Testis (tissue), 3 donors: Measurements from ENCODE around the gene LRMDA. TPM values are rescaled to one million over a fixed set of nuclear protein-coding genes. Genes with fewer than 3 reads are reported as not detected.

Source experiments
- DNase-seq: peaks from one replicate; pipeline ENCODE4 v3.0.0-alpha.2; 2019
- H3K27ac ChIP-seq, 2 donors: fragments of 200-600 bp; sonication (generic); one replicate each; pipeline ENCODE4 v1.5.1; 2019
- H3K27me3 ChIP-seq: fragments of 200-600 bp; sonication (generic); one replicate; pipeline ENCODE4 v1.5.1; 2019
- H3K36me3 ChIP-seq: fragments of 200-600 bp; sonication (generic); one replicate; pipeline ENCODE4 v1.5.1; 2017; ENCODE audit warnings: low read depth; ENCODE audit errors: missing control alignments
- H3K4me1 ChIP-seq: fragments of 200-600 bp; sonication (generic); one replicate; pipeline ENCODE4 v1.5.1; 2019
- H3K4me3 ChIP-seq, 2 donors: fragments of 200-600 bp; sonication (generic); one replicate each; pipeline ENCODE4 v1.5.1; 2017 to 2019
- H3K9me3 ChIP-seq: fragments of 200-600 bp; sonication (generic); one replicate; pipeline ENCODE4 v1.5.1; 2017
- POLR2A ChIP-seq: fragments of 450-650 bp; IDR thresholded peaks from one replicate; pipeline ENCODE4 v1.6.1; 2017; ENCODE audit warnings: antibody characterized with exemption, mild to moderate bottlenecking, moderate library complexity
- WGBS, 2 donors: methylation state at CpG; one replicate each; pipeline ENCODE4 v1.1.5; 2018; 5-methylcytosine and 5-hydroxymethylcytosine counted together
- intact Hi-C: fragments of 100-400 bp; cut with DNase I; formaldehyde crosslinking; loops from one replicate; pipeline ENCODE4 v1.15.1; 2023; ENCODE audit warnings: low total_unique reads
- polyA plus RNA-seq: library from polyadenylated mRNA; stranded (reverse); fragments of 350-450 nt; fragmentation: Illumina TruSeq; extraction: RNeasy Lipid Tissue Mini Kit (QIAGEN cat#74804); gene quantifications from one replicate; pipeline ENCODE4 v1.2.3, GENCODE V29; 2014; ENCODE audit warnings: low read depth, low replicate concordance; ENCODE audit not compliant: insufficient read depth
- total RNA-seq, 2 donors: library from RNA; depleted of rRNA; stranded (reverse); fragments of >200 nt; gene quantifications; one replicate each; pipeline ENCODE4 v1.2.3, GENCODE V29; 2016
- TF ChIP-seq, protein P1 (sequence below), 3 experiments: fragments of 450-650 bp in 2 of 3; fragments of 200-600 bp in 1 of 3; sonication (generic) in 1 of 3; IDR thresholded peaks; one replicate each; pipeline ENCODE4 v1.5.1; 2016 to 2019; ENCODE audit warnings: antibody characterized with exemption in 3 of 3, mild to moderate bottlenecking in 2 of 3, moderate library complexity in 1 of 3

The LRMDA gene
- total and polyA plus RNA-seq, 3 donors from 2014 or later, result 7.6 to 13.8 (median 10.6) TPM

DNA sequence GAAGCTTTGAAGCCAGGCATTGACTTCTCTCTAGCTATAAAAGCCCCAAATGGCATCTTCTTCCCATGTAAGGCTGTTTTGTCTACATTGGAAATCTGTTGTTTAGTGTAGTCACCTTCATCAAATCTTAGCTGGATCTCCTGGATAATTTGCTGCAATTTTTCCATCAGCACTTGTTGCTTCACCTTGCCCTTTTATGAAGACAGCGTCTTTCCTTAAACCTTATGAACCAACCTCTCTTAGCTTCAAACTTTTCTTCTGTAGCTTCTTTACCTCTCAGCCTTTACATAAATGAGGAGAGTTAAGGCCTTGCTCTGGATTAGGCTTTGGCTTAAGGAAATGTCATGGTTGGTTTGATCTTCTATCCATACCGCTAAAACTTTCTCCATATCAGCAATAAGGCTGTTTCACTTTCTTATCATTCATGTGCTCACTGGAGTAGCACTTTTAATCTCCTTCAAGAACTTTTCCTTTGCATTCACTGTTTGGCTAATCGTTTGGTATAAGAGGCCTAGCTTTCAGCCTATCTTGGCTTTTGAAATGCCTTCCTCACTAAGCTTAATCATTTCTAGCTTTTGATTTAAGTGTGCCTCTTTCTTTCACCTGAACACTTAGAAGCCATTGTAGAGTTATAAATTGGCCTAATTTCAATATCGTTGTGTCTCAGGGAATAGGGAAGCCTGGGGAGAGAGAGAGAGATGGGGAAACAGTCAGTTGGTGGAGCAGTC lies 803.2 kb downstream of the LRMDA start:
- no peaks in the 10 kb centered on the region for H3K36me3 ChIP-seq
- WGBS, 2 donors, result 79 to 82% methylated on average over 4 of the region's 4 CpGs
- H3K9me3 ChIP-seq, result no peaks in the 10 kb centered on the region
- intact Hi-C loops, result no loop called here
- H3K4me1 ChIP-seq, result no peaks in the 10 kb centered on the region
- TF ChIP-seq POLR2A, result no peak
- TF ChIP-seq, protein P1, sequence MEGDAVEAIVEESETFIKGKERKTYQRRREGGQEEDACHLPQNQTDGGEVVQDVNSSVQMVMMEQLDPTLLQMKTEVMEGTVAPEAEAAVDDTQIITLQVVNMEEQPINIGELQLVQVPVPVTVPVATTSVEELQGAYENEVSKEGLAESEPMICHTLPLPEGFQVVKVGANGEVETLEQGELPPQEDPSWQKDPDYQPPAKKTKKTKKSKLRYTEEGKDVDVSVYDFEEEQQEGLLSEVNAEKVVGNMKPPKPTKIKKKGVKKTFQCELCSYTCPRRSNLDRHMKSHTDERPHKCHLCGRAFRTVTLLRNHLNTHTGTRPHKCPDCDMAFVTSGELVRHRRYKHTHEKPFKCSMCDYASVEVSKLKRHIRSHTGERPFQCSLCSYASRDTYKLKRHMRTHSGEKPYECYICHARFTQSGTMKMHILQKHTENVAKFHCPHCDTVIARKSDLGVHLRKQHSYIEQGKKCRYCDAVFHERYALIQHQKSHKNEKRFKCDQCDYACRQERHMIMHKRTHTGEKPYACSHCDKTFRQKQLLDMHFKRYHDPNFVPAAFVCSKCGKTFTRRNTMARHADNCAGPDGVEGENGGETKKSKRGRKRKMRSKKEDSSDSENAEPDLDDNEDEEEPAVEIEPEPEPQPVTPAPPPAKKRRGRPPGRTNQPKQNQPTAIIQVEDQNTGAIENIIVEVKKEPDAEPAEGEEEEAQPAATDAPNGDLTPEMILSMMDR (IDR thresholded peaks at IDR 0.05), result no peak
- no peak overlapping the region for H3K4me3 ChIP-seq
- H3K27ac ChIP-seq, result no peak overlapping the region
- no peaks in the 10 kb centered on the region for H3K27me3 ChIP-seq
- no peak for DNase-seq

DNA sequence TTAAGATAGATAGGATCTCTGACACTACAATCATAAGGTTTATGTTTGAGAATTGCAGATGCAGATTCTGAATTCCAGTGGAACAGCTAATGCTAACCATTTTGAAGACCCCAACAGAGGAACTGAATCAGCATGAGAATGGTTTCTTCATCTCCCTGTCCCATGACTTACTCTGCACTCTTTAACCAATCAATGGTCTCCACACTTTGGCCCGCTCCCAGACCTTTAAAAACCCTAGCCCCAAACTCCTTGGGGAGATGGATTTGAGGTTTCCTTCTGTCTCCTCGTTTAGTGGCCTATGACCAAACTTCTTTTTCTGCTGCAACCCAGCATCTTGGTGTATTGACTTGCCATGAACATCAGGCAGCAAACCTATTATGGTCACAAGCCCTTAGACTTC lies 804.9 kb downstream of the LRMDA start:
- no peaks in the 10 kb centered on the region for H3K9me3 ChIP-seq
- H3K4me1 ChIP-seq, result no peaks in the 10 kb centered on the region
- TF ChIP-seq POLR2A, result no peak
- TF ChIP-seq, protein P1 (IDR thresholded peaks at IDR 0.05), result no peak
- WGBS, 2 donors, result 64 to 73% methylated on average over 2 of the region's 2 CpGs
- no peaks in the 10 kb centered on the region for H3K27me3 ChIP-seq
- H3K4me3 ChIP-seq, result no peak overlapping the region
- DNase-seq, result no peak
- no peaks in the 10 kb centered on the region for H3K36me3 ChIP-seq
- intact Hi-C loops, result no loop called here
- H3K27ac ChIP-seq, result no peak overlapping the region

DNA sequence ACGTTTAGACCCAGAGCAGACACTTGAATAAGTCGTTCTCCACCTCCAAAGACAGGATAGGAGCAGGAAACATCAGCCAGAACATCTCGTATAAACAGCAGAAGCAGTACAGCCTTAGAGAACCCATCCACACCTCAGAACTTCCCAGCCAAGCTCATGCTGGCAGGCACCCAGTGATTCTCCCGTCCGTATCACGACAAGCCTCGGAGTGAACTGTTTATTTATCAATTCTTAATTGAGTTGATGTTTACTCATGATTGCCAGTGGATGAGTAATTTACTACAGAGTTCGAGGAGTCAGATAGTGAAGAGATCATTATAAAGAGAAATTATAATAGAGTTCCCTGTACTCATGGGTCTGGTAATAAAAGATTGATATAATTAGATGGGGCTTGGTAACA lies 811.5 kb downstream of the LRMDA start:
- intact Hi-C loops, result no loop called here
- Histone ChIP-seq H3K4me1 (peaks cover 14% of the 10 kb centered on the region), H3K27ac (peak overlapping the region in 1 of 2 donors; percentile 32), H3K36me3 (no peaks in the 10 kb centered on the region), H3K4me3 (no peak overlapping the region), H3K27me3 (no peaks in the 10 kb centered on the region), H3K9me3 (no peaks in the 10 kb centered on the region)
- no peak for DNase-seq
- WGBS, 2 donors, result 46 to 55% methylated on average over 8 of the region's 8 CpGs
- TF ChIP-seq POLR2A, result no peak
- TF ChIP-seq, protein P1 (IDR thresholded peaks at IDR 0.05), result no peak

DNA sequence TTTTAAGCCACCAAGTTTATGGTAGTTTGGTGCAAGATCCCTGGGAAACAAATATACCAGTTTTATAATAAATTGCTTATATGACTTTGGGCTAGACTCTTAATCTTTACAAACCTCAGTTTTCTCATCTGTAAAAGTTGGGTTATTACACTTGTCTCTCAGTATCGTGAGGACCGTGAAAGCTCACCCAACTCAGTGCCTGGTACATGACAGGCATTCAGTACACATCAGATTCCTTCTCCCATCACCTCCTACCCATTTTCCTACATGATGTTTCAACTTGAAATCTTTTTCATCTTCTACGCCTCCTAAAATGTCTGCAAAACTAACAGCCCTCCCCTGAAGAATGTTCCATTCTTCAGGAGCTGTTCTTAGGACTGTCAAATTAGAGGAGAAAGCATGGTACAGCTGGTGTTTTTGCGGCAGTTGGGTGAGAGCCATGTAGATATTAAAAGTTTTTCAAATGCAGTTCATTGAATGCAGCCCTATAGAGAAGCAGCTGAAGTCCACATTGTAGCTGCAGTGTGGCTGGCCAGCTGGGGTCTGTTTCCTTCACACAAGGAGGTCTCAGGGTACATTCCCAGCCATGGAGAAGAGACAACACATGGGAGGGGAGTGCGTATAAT lies 812.8 kb downstream of the LRMDA start:
- peak; percentile 20 for DNase-seq
- no peak overlapping the region for H3K4me3 ChIP-seq
- H3K27ac ChIP-seq, result peak overlapping the region in 1 of 2 donors; percentile 32
- H3K27me3 ChIP-seq, result no peaks in the 10 kb centered on the region
- no peaks in the 10 kb centered on the region for H3K36me3 ChIP-seq
- intact Hi-C loops, result no loop called here
- 52 to 59% methylated on average over 5 of the region's 5 CpGs for WGBS, 2 donors
- peaks cover 14% of the 10 kb centered on the region for H3K4me1 ChIP-seq
- no peaks in the 10 kb centered on the region for H3K9me3 ChIP-seq
- TF ChIP-seq POLR2A, result no peak
- TF ChIP-seq, protein P1 (IDR thresholded peaks at IDR 0.05), result no peak
